PC-3 (cell line): Measurements from ENCODE around the gene AFG3L2. TPM values are rescaled to one million over a fixed set of nuclear protein-coding genes. Genes with fewer than 3 reads are reported as not detected.

Experiments used
- ATAC-seq: fragments of 200-7000 bp; cut with Tn5 transposase; 2 replicates; pipeline ENCODE4 v1.9.1; 2020; ENCODE audit warnings: mild to moderate bottlenecking, moderate library complexity
- BruUV-seq: library from RNA; stranded (reverse); fragments of 400-500 nt; replicated peaks from 2 replicates; lab custom pipeline; 2021; lab: Mats Ljungman, UMichigan
- CTCF ChIA-PET: fragments of 300-600 bp; sonication (Branson Sonifier 250); formaldehyde crosslinking; loops from one replicate; lab custom pipeline; 2022; ENCODE audit warnings: antibody characterized with exemption; lab: Charles Lee
- POLR2A ChIA-PET: fragments of 300-600 bp; sonication (Branson Sonifier 250); formaldehyde crosslinking; loops from one replicate; lab custom pipeline; 2022; ENCODE audit warnings: antibody characterized with exemption; ENCODE audit not compliant: unreplicated experiment; lab: Charles Lee
- DNase-seq: peaks from one replicate; pipeline ENCODE4 v3.0.0-alpha.2; 2015
- H2AFZ ChIP-seq: fragments of 300-600 bp; sonication (generic); 2 replicates; pipeline ENCODE4 v1.6.0; 2016; ENCODE audit warnings: antibody characterized with exemption, low read length
- H3F3A ChIP-seq: fragments of 300-600 bp; sonication (generic); one replicate; pipeline ENCODE4 v1.6.0; 2017; ENCODE audit warnings: antibody characterized with exemption, low read length, control low read depth, mild to moderate bottlenecking; ENCODE audit not compliant: unreplicated experiment
- H3K27ac ChIP-seq: fragments of 300-600 bp; sonication (generic); 2 replicates; pipeline ENCODE4 v1.5.1; 2016; ENCODE audit warnings: mild to moderate bottlenecking, low read length
- H3K27me3 ChIP-seq: fragments of 300-600 bp; sonication (generic); 2 replicates; pipeline ENCODE4 v1.6.1; 2016; ENCODE audit warnings: low read length, mixed read lengths
- H3K36me3 ChIP-seq: fragments of 300-600 bp; sonication (generic); 2 replicates; pipeline ENCODE4 v1.6.1; 2016; ENCODE audit warnings: low read depth, mixed run types, low read length, mixed read lengths
- H3K4me1 ChIP-seq: fragments of 300-600 bp; sonication (generic); 2 replicates; pipeline ENCODE4 v1.5.1; 2016; ENCODE audit warnings: low read length; ENCODE audit not compliant: insufficient read depth
- H3K4me2 ChIP-seq: fragments of 300-600 bp; sonication (generic); 2 replicates; pipeline ENCODE4 v1.6.0; 2016; ENCODE audit warnings: low read length
- H3K4me3 ChIP-seq: fragments of 300-600 bp; sonication (generic); 2 replicates; pipeline ENCODE4 v1.5.1; 2016; ENCODE audit warnings: mild to moderate bottlenecking, low read length, mixed read lengths
- H3K79me2 ChIP-seq: fragments of 300-600 bp; sonication (generic); 2 replicates; pipeline ENCODE4 v1.6.1; 2017; ENCODE audit warnings: low read length, mixed read lengths
- H3K9ac ChIP-seq: fragments of 300-600 bp; sonication (generic); 2 replicates; pipeline ENCODE4 v1.6.0; 2016; ENCODE audit warnings: mild to moderate bottlenecking, low read length
- H3K9me2 ChIP-seq: fragments of 300-600 bp; sonication (generic); replicated peaks from 2 replicates; pipeline ENCODE4 v1.6.1; 2016; ENCODE audit warnings: mixed run types, low read length, mixed read lengths
- H3K9me3 ChIP-seq: fragments of 300-600 bp; sonication (generic); 2 replicates; pipeline ENCODE4 v1.6.1; 2016; ENCODE audit warnings: low read length, mixed read lengths
- H4K20me1 ChIP-seq: fragments of 300-600 bp; sonication (generic); 2 replicates; pipeline ENCODE4 v1.6.1; 2016; ENCODE audit warnings: low read length, mixed read lengths
- CTCF ChIP-seq: fragments of 300-600 bp; sonication (generic); conservative IDR thresholded peaks from 2 replicates; pipeline ENCODE4 v1.5.1; 2017; ENCODE audit warnings: antibody characterized with exemption, low read depth, mild to moderate bottlenecking, low read length
- EZH2 ChIP-seq: fragments of 300-600 bp; sonication (generic); IDR thresholded peaks from one replicate; pipeline ENCODE4 v1.6.1; 2017; ENCODE audit warnings: antibody characterized with exemption, mild to moderate bottlenecking, low read length; ENCODE audit not compliant: unreplicated experiment
- EZH2phosphoT487 ChIP-seq: fragments of 300-600 bp; sonication (generic); IDR thresholded peaks from 2 replicates; pipeline ENCODE4 v1.6.1; 2018; ENCODE audit warnings: mild to moderate bottlenecking, antibody characterized with exemption, low read length, borderline replicate concordance
- intact Hi-C: fragments of 100-400 bp; cut with micrococcal nuclease; formaldehyde crosslinking; loops from 2 replicates; pipeline ENCODE4 v1.9.0; 2023
- total RNA-seq: library from RNA; depleted of rRNA; stranded (reverse); fragments of >200 nt; gene quantifications from 2 replicates; pipeline ENCODE4 v1.2.3, GENCODE V29; 2014

AFG3L2 gene
- total RNA-seq, 1 experiment from 2014 or later: 79.3 TPM

GRCh38 chr18:12393998-12394397, 17.0 kb upstream of the AFG3L2 start:
- Histone ChIP-seq H2AFZ (no peak overlapping the region), H3K4me1 (peaks cover 30% of the 10 kb centered on the region), H3F3A (no peaks in the 10 kb centered on the region), H3K9me2 (no peaks in the 10 kb centered on the region), H3K9ac (no peak overlapping the region), H4K20me1 (no peaks in the 10 kb centered on the region), H3K27me3 (no peaks in the 10 kb centered on the region), H3K4me3 (0 out of 2 replicates have a peak overlapping the region, but pooled peaks have one; percentile 5), H3K9me3 (no peaks in the 10 kb centered on the region), H3K36me3 (no peaks in the 10 kb centered on the region), H3K27ac (no peak overlapping the region), H3K4me2 (peak overlapping the region; percentile 59), H3K79me2 (no peaks in the 10 kb centered on the region)
- TF ChIP-seq CTCF (no peak), EZH2 (no peak), EZH2phosphoT487 (no peak)
- CTCF ChIA-PET: interaction anchor here (0.5 to 0.6 kb wide), 2 partner anchors 17 to 53 kb away, joined by 6 to 8 read pairs; partner anchors contain the start of gene AFG3L2
- DNase-seq (peak; percentile 96), ATAC-seq (peak; percentile 94)
- intact Hi-C loops: loop anchor here (5.0 kb wide), 4 partner anchors 48 to 538 kb away; no protein-coding TSS in a partner anchor
- BruUV-seq: no TSS peak
- POLR2A ChIA-PET: interaction anchor here (0.6 to 1.0 kb wide), 3 partner anchors 13 to 96 kb away, joined by 3 to 5 read pairs (median 3); partner anchors contain the start of gene PRELID3A

GRCh38 chr18:12393510-12393909, 16.5 kb upstream of the AFG3L2 start:
- H3K27ac ChIP-seq: no peak overlapping the region
- no peaks in the 10 kb centered on the region for H3K9me3 ChIP-seq
- ChIA-PET POLR2A (interaction anchor here (1.0 kb wide), 1 partner anchor 14 kb away, joined by 5 read pairs; the partner anchor contains the start of gene PRELID3A), CTCF (interaction anchor here (0.5 to 0.7 kb wide), 4 partner anchors 53 to 131 kb away, joined by 3 to 6 read pairs (median 4); no protein-coding TSS in a partner anchor)
- intact Hi-C loops: loop anchor here (5.0 kb wide), 4 partner anchors 49 to 539 kb away; no protein-coding TSS in a partner anchor
- BruUV-seq: no TSS peak
- H4K20me1 ChIP-seq: no peaks in the 10 kb centered on the region
- H3F3A ChIP-seq: no peaks in the 10 kb centered on the region
- H3K9me2 ChIP-seq: no peaks in the 10 kb centered on the region
- peaks cover 30% of the 10 kb centered on the region for H3K4me1 ChIP-seq
- DNase-seq: no peak
- peak overlapping the region; percentile 59 for H3K4me2 ChIP-seq
- no peaks in the 10 kb centered on the region for H3K36me3 ChIP-seq
- no peaks in the 10 kb centered on the region for H3K79me2 ChIP-seq
- H3K9ac ChIP-seq: no peak overlapping the region
- H3K27me3 ChIP-seq: no peaks in the 10 kb centered on the region
- H3K4me3 ChIP-seq: 0 out of 2 replicates have a peak overlapping the region, but pooled peaks have one; percentile 5
- no peak overlapping the region for H2AFZ ChIP-seq
- TF ChIP-seq EZH2 (no peak), CTCF (no peak), EZH2phosphoT487 (no peak)
- ATAC-seq: no peak
